K562 (cell line): ENCODE data around the gene CREB3L2. TPM values are rescaled to one million over a fixed set of nuclear protein-coding genes. Genes with fewer than 3 reads are reported as not detected.

Source experiments
- ADNP ChIP-seq: fragments of 200-800 bp; sonication (Bioruptor generic); IDR thresholded peaks from 2 replicates; pipeline ENCODE4 v1.6.1; 2016; ENCODE audit warnings: missing genetic modification characterization, missing compliant biosample characterization
- ARID3A ChIP-seq: IDR thresholded peaks from 2 replicates; pipeline ENCODE4 v1.6.1; 2012; ENCODE audit warnings: low read depth, low read length, improper control_type of control experiment, borderline replicate concordance
- ATF7 ChIP-seq: fragments of 450-650 bp; IDR thresholded peaks from 2 replicates; pipeline ENCODE4 v1.7.1; 2014; ENCODE audit warnings: mild to moderate bottlenecking, moderate library complexity
- CC2D1A ChIP-seq: fragments of 450-650 bp; IDR thresholded peaks from 2 replicates; pipeline ENCODE4 v1.6.1; 2017; ENCODE audit warnings: mild to moderate bottlenecking
- CHD2 ChIP-seq: IDR thresholded peaks from 2 replicates; pipeline ENCODE4 v1.6.1; 2011; ENCODE audit warnings: low read depth, low read length
- ELF1 ChIP-seq: fragments of 200-800 bp; sonication (Bioruptor generic); IDR thresholded peaks from 2 replicates; pipeline ENCODE4 v1.6.1; 2016; ENCODE audit warnings: missing genetic modification characterization, missing compliant biosample characterization
- FOS ChIP-seq: IDR thresholded peaks from 3 replicates; pipeline ENCODE4 v1.6.1; 2011; ENCODE audit not compliant: insufficient read length; ENCODE audit errors: extremely low read depth
- MAFK ChIP-seq: IDR thresholded peaks from 2 replicates; pipeline ENCODE4 v1.6.1; 2011; ENCODE audit warnings: low read length, improper control_type of control experiment
- MCM2 ChIP-seq: fragments of 450-650 bp; IDR thresholded peaks from 2 replicates; pipeline ENCODE4 v1.6.1; 2017; ENCODE audit warnings: low read depth, mild to moderate bottlenecking
- MCM5 ChIP-seq: fragments of 450-650 bp; IDR thresholded peaks from 2 replicates; pipeline ENCODE4 v1.6.1; 2016; ENCODE audit warnings: low read depth
- MYNN ChIP-seq, 2 experiments: sonication (generic); formaldehyde crosslinking in 1 of 2; IDR thresholded peaks; 2 replicates each; pipeline versions ENCODE4 v1.5.0 to v1.6.1; 2016 to 2020; ENCODE audit warnings: antibody characterized with exemption in 1 of 2, missing genetic modification reagents in 1 of 2
- NFATC3 ChIP-seq: fragments of 450-650 bp; IDR thresholded peaks from 2 replicates; pipeline ENCODE4 v1.6.1; 2017; ENCODE audit warnings: mild to moderate bottlenecking
- NRF1 ChIP-seq, 2 experiments: fragments of 450-650 bp; IDR thresholded peaks in 1 of 2; conservative IDR thresholded peaks in 1 of 2; 2 replicates each; pipeline ENCODE4 v1.6.1; 2014; ENCODE audit warnings: mild to moderate bottlenecking in 2 of 2
- PHB ChIP-seq: fragments of 250-450 bp; sonication (Bioruptor Pico); IDR thresholded peaks from 2 replicates; pipeline ENCODE4 v1.5.0; 2021
- PHB2 ChIP-seq: fragments of 450-650 bp; IDR thresholded peaks from 2 replicates; pipeline ENCODE4 v1.6.1; 2017; ENCODE audit warnings: low read depth
- PTTG1 ChIP-seq: fragments of 450-650 bp; IDR thresholded peaks from 2 replicates; pipeline ENCODE4 v1.6.1; 2016; ENCODE audit warnings: low read depth, mild to moderate bottlenecking, missing genetic modification characterization, missing compliant biosample characterization
- RBM22 ChIP-seq: fragments of 200-400 bp; formaldehyde crosslinking; IDR thresholded peaks from 2 replicates; pipeline ENCODE4 v1.6.1; 2018; ENCODE audit warnings: low read length, low read depth; ENCODE audit not compliant: poor library complexity, severe bottlenecking
- RCOR1 ChIP-seq, 2 experiments: IDR thresholded peaks; 2 replicates each; pipeline ENCODE4 v1.6.1; 2012; ENCODE audit warnings: low read depth in 2 of 2, low read length in 2 of 2, borderline replicate concordance in 1 of 2, improper control_type of control experiment in 1 of 2
- RUNX1 ChIP-seq: sonication (generic); IDR thresholded peaks from 2 replicates; pipeline ENCODE4 v1.6.1; 2016; ENCODE audit warnings: antibody characterized with exemption, low read depth
- SMAD4 ChIP-seq: fragments of 250-450 bp; sonication (Bioruptor Pico); conservative IDR thresholded peaks from 2 replicates; pipeline ENCODE4 v1.8.0; 2021; ENCODE audit warnings: inconsistent platforms, mild to moderate bottlenecking, moderate library complexity
- SNAPC5 ChIP-seq: fragments of 250-450 bp; sonication (Bioruptor Pico); IDR thresholded peaks from 2 replicates; pipeline ENCODE4 v1.8.0; 2021; ENCODE audit warnings: moderate library complexity, mild to moderate bottlenecking, inconsistent platforms
- TEAD2 ChIP-seq: fragments of 450-650 bp; IDR thresholded peaks from 2 replicates; pipeline ENCODE4 v1.6.1; 2016; ENCODE audit warnings: missing genetic modification characterization, control low read depth, missing compliant biosample characterization
- THRA ChIP-seq: fragments of 450-650 bp; IDR thresholded peaks from 2 replicates; pipeline ENCODE4 v1.6.1; 2017; ENCODE audit warnings: mild to moderate bottlenecking, moderate library complexity
- XRCC4 ChIP-seq: IDR thresholded peaks from one replicate; pipeline ENCODE4 v1.6.1; 2011; ENCODE audit not compliant: insufficient read depth, insufficient read length; ENCODE audit errors: extremely low read depth
- ZBTB8A ChIP-seq: fragments of 450-650 bp; IDR thresholded peaks from 2 replicates; pipeline ENCODE4 v1.6.1; 2018; ENCODE audit warnings: mild to moderate bottlenecking, moderate library complexity; ENCODE audit not compliant: partially characterized antibody
- ZNF217 ChIP-seq: sonication (generic); formaldehyde crosslinking; IDR thresholded peaks from 2 replicates; pipeline ENCODE4 v1.8.0; 2022; ENCODE audit warnings: mild to moderate bottlenecking, missing genetic modification reagents
- ZNF589 ChIP-seq: fragments of 200-800 bp; sonication (Bioruptor generic); IDR thresholded peaks from 2 replicates; pipeline ENCODE4 v1.6.1; 2016; ENCODE audit warnings: low read depth, missing genetic modification characterization, missing compliant biosample characterization
- ZNF696 ChIP-seq: fragments of 250-450 bp; sonication (Bioruptor Pico); conservative IDR thresholded peaks from 2 replicates; pipeline ENCODE4 v1.4.0; 2020; ENCODE audit warnings: mild to moderate bottlenecking, moderate library complexity
- polyA plus RNA-seq, 8 experiments: library from polyadenylated mRNA; depleted of rRNA in 4 of 8; stranded (reverse) in 5 of 8; unstranded in 3 of 8; fragments of >200 nt; fragmentation: Nextera tagmentation in 2 of 8; fragmentation: Illumina TruSeq in 1 of 8; extraction: Ambion mirVana in 2 of 8; extraction: Trizol in 1 of 8; gene quantifications; 2 replicates each; pipeline versions ENCODE4 v1.2.1 to v1.2.3, GENCODE V29; 2011 to 2014; ENCODE audit warnings: inconsistent platforms in 1 of 8, missing spikeins in 1 of 8
- total RNA-seq, 7 experiments: library from RNA; depleted of rRNA in 6 of 7; stranded (reverse); fragments of >200 nt in 6 of 7; fragmentation: Illumina TruSeq in 2 of 7; extraction: Trizol in 2 of 7; gene quantifications; 2 replicates each; pipeline versions ENCODE4 v1.2.1 to v1.2.3, GENCODE V29; 2011 to 2021; ENCODE audit warnings: low replicate concordance in 1 of 7

The CREB3L2 gene
- total and polyA plus RNA-seq, 9 of the 15 experiments (the other 6 are each of a cell fraction or from before 2014, with no cell fraction given), result 7.1 to 45.6 (median 15.8) TPM

GRCh38 chr7:137940656-137941518, 61.0 kb downstream of the CREB3L2 start (continued):
- TF ChIP-seq RBM22, result no peak
- no peak for TF ChIP-seq ZNF217 (CRISPR knock-in tag)
- TF ChIP-seq SNAPC5 (CRISPR knock-in tag), result no peak
- TF ChIP-seq NFATC3, result no peak
- TF ChIP-seq NRF1 (conservative IDR thresholded peaks at IDR 0.05 in 1 of 2, IDR thresholded peaks at IDR 0.05 in 1 of 2), result peak; percentile 26 to 50; a peak in 2 of 4 replicates
- TF ChIP-seq SMAD4 (CRISPR knock-in tag), result peak; percentile 86
- TF ChIP-seq ADNP (tag), result no peak
- peak; percentile 14; the same call in 1 of the 2 replicates for TF ChIP-seq ARID3A
- no peak; the same call in 1 of the 2 replicates for TF ChIP-seq CHD2
- TF ChIP-seq ELF1 (tag), result peak; percentile 85
- no peak for TF ChIP-seq THRA
- TF ChIP-seq MCM5, result no peak
- peak; percentile 16; the same call in 1 of the 2 replicates for TF ChIP-seq ATF7
- TF ChIP-seq TEAD2 (tag), result no peak
- TF ChIP-seq PHB2, result no peak
- TF ChIP-seq FOS, result peak; percentile 18
- no peak for TF ChIP-seq PTTG1
- no peak for TF ChIP-seq ZBTB8A
- no peak for TF ChIP-seq ZNF696 (CRISPR knock-in tag)
- TF ChIP-seq PHB (CRISPR knock-in tag), result no peak
- no peak for TF ChIP-seq ZNF589 (CRISPR knock-in tag)
- TF ChIP-seq CC2D1A, result 0 out of 2 replicates have a peak, but pooled peaks have one; percentile 29
- peak in 1 of 2 experiments; percentile 80; a peak in 2 of 4 replicates for TF ChIP-seq RCOR1 (IDR thresholded peaks at IDR 0.05; ENCODE audit: borderline replicate concordance in 1 of 2, low read depth in 2 of 2, low read length in 2 of 2)
- no peak for TF ChIP-seq MAFK
- TF ChIP-seq MYNN (IDR thresholded peaks at IDR 0.05), result no peak
- no peak for TF ChIP-seq MYNN (CRISPR knock-in tag; IDR thresholded peaks at IDR 0.05)
- TF ChIP-seq MCM2, result no peak
- TF ChIP-seq RUNX1, result no peak
- no peak for TF ChIP-seq XRCC4
